IPS-15b (cell line): ENCODE measurements around the gene DPEP1.
"Not testable (repeated sequence)": the region's sequence is repeated elsewhere in the genome, so short reads cannot be mapped to it uniquely, and the experiment has no call there.

Experiments
- H3K27me3 ChIP-seq: one replicate; pipeline ENCODE4 v1.6.1; 2013; ENCODE audit warnings: low read length; ENCODE audit not compliant: control insufficient read depth, insufficient read depth
- H3K36me3 ChIP-seq: one replicate; pipeline ENCODE4 v1.6.1; 2013; ENCODE audit warnings: low read length; ENCODE audit not compliant: control insufficient read depth, insufficient read depth
- H3K4me1 ChIP-seq: one replicate; pipeline ENCODE4 v1.6.1; 2013; ENCODE audit warnings: mild to moderate bottlenecking, low read length; ENCODE audit not compliant: control insufficient read depth, insufficient read depth
- H3K4me3 ChIP-seq: one replicate; pipeline ENCODE4 v1.5.1; 2013; ENCODE audit warnings: low read depth, low read length
- H3K9ac ChIP-seq: one replicate; pipeline ENCODE4 v1.6.1; 2013; ENCODE audit warnings: low read depth, mild to moderate bottlenecking, low read length
- H3K9me3 ChIP-seq: one replicate; pipeline ENCODE4 v1.6.1; 2013; ENCODE audit warnings: mild to moderate bottlenecking, low read length; ENCODE audit not compliant: control insufficient read depth, insufficient read depth

DPEP1 gene

GRCh38 chr16:89582614-89583196, 30.7 kb upstream of the DPEP1 start:
- H3K27me3 ChIP-seq: no peaks in the 10 kb centered on the region
- no peak overlapping the region for H3K4me3 ChIP-seq
- H3K9ac ChIP-seq: no peak overlapping the region
- H3K9me3 ChIP-seq: no peaks in the 10 kb centered on the region
- peaks cover 21% of the 10 kb centered on the region for H3K36me3 ChIP-seq
- H3K4me1 ChIP-seq: no peaks in the 10 kb centered on the region

- H3K9me3 ChIP-seq: no peaks in the 10 kb centered on the region
- H3K27me3 ChIP-seq: no peaks in the 10 kb centered on the region
- H3K4me1 ChIP-seq: no peaks in the 10 kb centered on the region
- H3K9ac ChIP-seq: no peak overlapping the region
- H3K4me3 ChIP-seq: no peak overlapping the region
- H3K36me3 ChIP-seq: peaks cover 25% of the 10 kb centered on the region
Measured at GRCh38 chr16:89583197-89583894, 30.1 kb upstream of the DPEP1 start.

GRCh38 chr16:89583895-89584644, 29.4 kb upstream of the DPEP1 start:
- Histone ChIP-seq H3K4me3 (no peak overlapping the region), H3K9me3 (no peaks in the 10 kb centered on the region), H3K4me1 (no peaks in the 10 kb centered on the region), H3K9ac (no peak overlapping the region), H3K27me3 (no peaks in the 10 kb centered on the region), H3K36me3 (peaks cover 26% of the 10 kb centered on the region)

- H3K27me3 ChIP-seq: no peaks in the 10 kb centered on the region
- H3K36me3 ChIP-seq: peaks cover 17% of the 10 kb centered on the region
- no peak overlapping the region for H3K4me3 ChIP-seq
- no peak overlapping the region for H3K9ac ChIP-seq
- H3K9me3 ChIP-seq: no peaks in the 10 kb centered on the region
- H3K4me1 ChIP-seq: no peaks in the 10 kb centered on the region
Measured at GRCh38 chr16:89584768-89585549, 28.5 kb upstream of the DPEP1 start.

GRCh38 chr16:89586218-89586617, 27.2 kb upstream of the DPEP1 start:
- Histone ChIP-seq H3K4me1 (no peaks in the 10 kb centered on the region), H3K36me3 (peaks cover 18% of the 10 kb centered on the region), H3K9ac (no peak overlapping the region), H3K9me3 (no peaks in the 10 kb centered on the region), H3K27me3 (no peaks in the 10 kb centered on the region), H3K4me3 (no peak overlapping the region)

- no peaks in the 10 kb centered on the region for H3K9me3 ChIP-seq
- H3K27me3 ChIP-seq: no peaks in the 10 kb centered on the region
- no peak overlapping the region for H3K9ac ChIP-seq
- H3K36me3 ChIP-seq: peaks cover 20% of the 10 kb centered on the region
- no peaks in the 10 kb centered on the region for H3K4me1 ChIP-seq
- H3K4me3 ChIP-seq: no peak overlapping the region
Measured at GRCh38 chr16:89586853-89587252, 26.6 kb upstream of the DPEP1 start.

GRCh38 chr16:89587676-89588075, 25.8 kb upstream of the DPEP1 start:
- H3K36me3 ChIP-seq: peaks cover 20% of the 10 kb centered on the region
- not testable (repeated sequence) for H3K4me3 ChIP-seq, H3K9ac ChIP-seq, H3K27me3 ChIP-seq, H3K9me3 ChIP-seq, H3K4me1 ChIP-seq

GRCh38 chr16:89588413-89589109, 24.9 kb upstream of the DPEP1 start:
- Histone ChIP-seq H3K4me1 (no peaks in the 10 kb centered on the region), H3K27me3 (no peaks in the 10 kb centered on the region), H3K9ac (no peak overlapping the region), H3K9me3 (no peaks in the 10 kb centered on the region), H3K36me3 (peaks cover 20% of the 10 kb centered on the region), H3K4me3 (no peak overlapping the region)

GRCh38 chr16:89589241-89589926, 24.1 kb upstream of the DPEP1 start:
- H3K9ac ChIP-seq: no peak overlapping the region
- H3K36me3 ChIP-seq: peaks cover 16% of the 10 kb centered on the region
- H3K27me3 ChIP-seq: no peaks in the 10 kb centered on the region
- H3K4me3 ChIP-seq: no peak overlapping the region
- no peaks in the 10 kb centered on the region for H3K9me3 ChIP-seq
- H3K4me1 ChIP-seq: no peaks in the 10 kb centered on the region

GRCh38 chr16:89593841-89594240, 19.6 kb upstream of the DPEP1 start:
- Histone ChIP-seq H3K9me3 (no peaks in the 10 kb centered on the region), H3K36me3 (peaks cover 7% of the 10 kb centered on the region), H3K9ac (no peak overlapping the region), H3K4me1 (no peaks in the 10 kb centered on the region), H3K27me3 (no peaks in the 10 kb centered on the region), H3K4me3 (no peak overlapping the region)
